Activated T-helper 1 cell treated with Interleukin-2 at 50 U/mL for 16 hours (primary cell): ENCODE results near the gene CREB3L1.
A peak's percentile ranks its signal among the peaks of the same experiment; 100 is the strongest.

ENCODE experiments used
- DNase-seq: peaks from one replicate; pipeline ENCODE4 v3.0.0-alpha.2; 2020; ENCODE audit warnings: low read depth

The CREB3L1 gene

GRCh38 chr11:46346886-46347636 lies 69.6 kb downstream of the CREB3L1 start, which contains the start of gene DGKZ:
TSS of gene DGKZ (plus strand) at chr11:46347463. CDS start at chr11:46347660, 197 bp downstream.
- peak; percentile 92 for DNase-seq

DNA sequence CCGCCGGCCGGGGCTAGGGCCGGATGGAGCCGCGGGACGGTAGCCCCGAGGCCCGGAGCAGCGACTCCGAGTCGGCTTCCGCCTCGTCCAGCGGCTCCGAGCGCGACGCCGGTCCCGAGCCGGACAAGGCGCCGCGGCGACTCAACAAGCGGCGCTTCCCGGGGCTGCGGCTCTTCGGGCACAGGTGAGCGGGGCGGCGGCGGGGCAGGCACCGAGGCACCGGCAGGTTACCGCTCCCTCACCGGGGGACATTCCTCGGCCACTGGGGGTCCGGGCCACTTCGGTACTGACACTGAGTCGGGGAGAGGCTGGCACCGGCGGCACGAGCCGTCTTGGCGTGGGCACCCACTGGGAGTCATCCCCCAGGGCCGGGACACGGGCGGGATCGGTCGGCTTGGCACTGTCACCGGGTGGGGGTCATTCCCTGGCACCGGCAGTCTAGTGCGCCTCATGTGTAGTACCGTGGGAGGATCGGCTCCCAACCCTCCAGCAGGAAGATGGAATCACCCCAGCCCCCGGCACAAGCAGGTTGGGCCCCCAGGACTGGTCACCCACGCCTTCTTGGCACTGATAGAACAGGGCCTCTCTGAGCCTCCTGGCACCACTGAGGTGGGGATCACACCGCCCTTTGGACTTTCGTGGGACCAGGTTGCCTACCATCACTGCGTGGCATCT lies 70.3 kb downstream of the CREB3L1 start:
- peak; percentile 10 for DNase-seq

DNA sequence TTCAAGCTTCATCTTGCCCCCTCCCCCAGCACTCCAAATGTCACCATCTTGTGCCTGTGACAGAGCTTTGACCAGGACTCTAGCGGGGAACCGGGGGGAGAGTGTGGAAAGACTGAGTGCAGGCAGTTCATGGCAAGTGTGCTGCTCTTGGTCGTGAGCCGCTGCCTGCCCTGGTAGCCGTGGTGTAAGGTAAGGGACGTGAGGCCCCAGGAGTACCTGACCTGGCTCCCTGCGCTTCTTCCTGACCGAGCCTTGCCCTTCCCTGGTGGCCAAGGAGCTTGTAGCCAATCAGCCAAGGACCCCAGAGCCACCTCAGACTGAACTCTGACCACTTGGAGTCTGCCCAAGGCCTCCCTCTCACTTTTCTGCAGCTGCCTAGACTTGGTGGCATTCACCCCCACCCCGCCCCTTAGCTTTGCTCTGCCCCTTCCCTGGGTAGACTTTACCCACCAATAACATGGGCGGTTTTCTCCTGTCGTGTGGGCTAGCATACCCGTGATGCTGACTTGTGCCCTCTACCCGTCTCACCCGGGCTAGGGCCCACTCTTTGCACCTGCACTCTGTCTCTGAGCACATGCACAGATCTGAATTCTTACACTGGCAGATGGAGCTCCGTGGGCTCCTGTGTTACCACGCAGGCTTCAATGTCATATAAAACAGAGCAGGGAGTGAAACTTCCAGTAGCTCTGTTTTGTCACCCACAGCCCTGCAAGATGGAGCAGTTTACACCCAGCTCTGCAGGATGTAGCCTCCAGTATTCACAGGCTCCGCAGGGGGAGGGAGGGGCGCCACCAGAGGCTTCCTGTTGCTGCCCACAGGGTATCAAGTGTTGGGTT lies 71.3 kb downstream of the CREB3L1 start:
- peak; percentile 58 for DNase-seq

DNA sequence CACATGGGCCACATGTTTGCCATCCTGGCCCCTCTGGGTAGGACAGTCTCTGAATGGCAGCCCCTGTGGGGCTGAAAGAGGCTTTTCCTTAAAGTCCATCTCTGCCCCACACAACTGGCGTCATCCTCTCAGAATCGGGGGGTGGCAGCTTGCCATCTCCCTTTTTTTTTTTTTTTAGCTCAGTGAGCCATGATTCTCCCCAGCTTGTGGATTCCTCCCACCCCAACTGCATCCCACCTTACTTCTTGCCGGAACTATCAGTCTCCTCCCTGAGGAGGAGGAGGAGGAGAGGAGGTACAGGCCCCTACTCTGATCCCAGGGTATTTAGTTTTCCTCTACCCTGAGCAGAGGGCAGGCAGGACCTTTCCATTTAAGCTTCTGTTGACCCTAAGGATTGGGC lies 73.2 kb downstream of the CREB3L1 start:
- no peak for DNase-seq

DNA sequence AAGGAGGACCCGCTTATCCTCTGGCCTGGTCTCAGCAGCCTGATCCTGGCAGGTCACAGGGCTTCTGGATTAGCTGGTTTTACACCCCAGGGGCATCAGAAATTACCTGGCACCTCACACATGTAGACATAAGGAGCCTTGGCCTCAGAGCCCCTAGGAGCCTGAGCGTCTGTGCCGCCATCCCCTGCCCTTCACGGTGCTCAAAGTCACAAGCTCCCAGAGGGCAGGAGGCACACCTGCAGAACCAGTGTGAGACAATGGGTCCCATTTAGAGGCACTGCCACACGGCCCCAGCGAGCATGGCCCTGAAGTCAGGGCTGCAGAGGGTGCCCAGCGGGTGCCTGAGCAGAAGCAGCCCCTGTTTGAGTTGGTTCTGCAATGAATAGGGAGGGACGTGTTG lies 73.7 kb downstream of the CREB3L1 start:
- no peak for DNase-seq

DNA sequence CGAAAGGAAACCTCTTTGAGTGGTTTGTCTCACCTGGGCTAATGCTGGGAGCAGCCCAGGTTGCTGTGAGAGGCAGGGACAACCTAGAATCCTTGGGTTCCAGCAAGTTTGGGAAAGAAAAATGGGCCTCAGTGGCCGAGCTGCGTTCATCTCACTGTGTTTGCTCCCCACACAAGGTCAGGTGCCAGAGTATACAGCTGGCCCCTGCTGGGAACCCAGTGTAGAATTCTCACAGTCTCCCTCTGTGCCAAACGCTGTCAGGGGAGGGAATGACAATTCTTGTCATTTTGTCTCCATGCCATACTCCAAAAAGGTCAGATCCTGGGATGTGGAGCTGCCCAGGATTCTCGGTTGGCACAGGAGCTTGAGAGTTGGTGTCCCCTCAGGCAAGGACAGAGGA lies 74.1 kb downstream of the CREB3L1 start:
- DNase-seq: no peak

- peak; percentile 67 for DNase-seq
Observed at GRCh38 chr11:46352063-46352841, 74.8 kb downstream of the CREB3L1 start.

DNA sequence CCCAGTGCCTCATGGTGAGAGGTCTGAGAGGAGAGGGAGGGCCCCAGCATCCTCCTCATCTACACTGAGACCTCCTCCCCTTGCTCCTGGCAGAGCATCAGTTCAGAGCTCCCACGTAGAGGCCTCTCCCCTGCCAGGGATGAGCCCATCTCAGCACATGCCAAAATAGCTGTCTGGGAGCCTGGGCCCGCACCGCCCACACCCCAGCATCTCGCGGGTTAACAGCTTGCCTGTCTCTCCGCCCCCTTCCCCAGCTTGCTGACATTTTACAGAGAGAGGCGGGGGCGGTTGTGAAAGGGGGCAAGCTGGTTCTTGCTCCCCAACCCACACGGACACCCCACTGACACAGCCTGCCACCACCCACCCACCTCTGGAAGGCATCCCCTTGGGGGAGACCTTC lies 76.2 kb downstream of the CREB3L1 start:
- DNase-seq: no peak

DNA sequence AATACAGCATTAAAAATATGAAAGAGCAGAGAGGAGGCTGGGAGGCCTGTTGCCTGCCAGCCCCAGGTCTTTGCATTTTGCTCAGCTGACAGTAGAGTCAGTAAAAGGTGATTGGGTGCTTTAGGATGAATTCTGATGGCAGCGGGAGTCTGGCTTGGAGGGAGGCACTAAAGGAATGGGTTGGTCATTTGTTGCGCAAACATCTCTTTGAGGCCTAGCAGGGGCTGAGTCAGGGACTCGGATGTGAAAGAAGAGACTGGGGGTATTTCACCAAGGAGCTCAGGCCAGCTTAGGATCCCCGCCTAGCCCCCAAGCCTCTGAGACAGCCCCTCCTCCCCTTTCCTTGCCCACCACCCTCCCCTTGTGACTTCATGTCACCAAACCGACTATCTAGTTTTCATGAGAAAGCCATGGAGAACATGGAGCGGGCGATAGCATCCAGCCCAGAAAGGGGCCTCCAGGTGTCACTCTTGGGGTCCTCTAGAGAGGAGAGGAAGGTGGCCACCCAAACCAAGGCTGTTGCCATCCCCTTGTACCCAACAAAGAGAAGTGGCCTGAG lies 79.5 kb downstream of the CREB3L1 start:
- DNase-seq: no peak

GRCh38 chr11:46357483-46357936 lies 80.0 kb downstream of the CREB3L1 start:
- no peak for DNase-seq

DNA sequence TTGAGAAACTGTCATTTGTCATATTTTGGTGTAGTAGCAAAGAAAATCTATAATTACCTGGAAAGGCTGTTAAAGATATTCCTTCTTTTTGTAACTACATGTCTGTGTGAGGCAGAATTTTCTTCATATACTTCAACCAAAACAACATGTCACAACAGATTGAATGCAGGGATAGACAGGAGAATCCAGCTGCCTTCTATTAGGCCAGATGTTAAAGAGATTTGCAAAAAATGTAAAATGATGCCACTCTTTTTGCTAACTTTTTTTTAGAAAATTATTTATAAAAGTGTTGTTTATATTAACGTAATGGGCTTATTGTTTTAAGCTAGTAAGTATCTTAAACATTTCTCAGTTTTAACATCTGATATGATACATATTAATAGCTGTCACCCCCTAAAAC lies 82.5 kb downstream of the CREB3L1 start:
- DNase-seq: no peak

GRCh38 chr11:46360878-46361277 lies 83.4 kb downstream of the CREB3L1 start:
- DNase-seq: no peak

DNA sequence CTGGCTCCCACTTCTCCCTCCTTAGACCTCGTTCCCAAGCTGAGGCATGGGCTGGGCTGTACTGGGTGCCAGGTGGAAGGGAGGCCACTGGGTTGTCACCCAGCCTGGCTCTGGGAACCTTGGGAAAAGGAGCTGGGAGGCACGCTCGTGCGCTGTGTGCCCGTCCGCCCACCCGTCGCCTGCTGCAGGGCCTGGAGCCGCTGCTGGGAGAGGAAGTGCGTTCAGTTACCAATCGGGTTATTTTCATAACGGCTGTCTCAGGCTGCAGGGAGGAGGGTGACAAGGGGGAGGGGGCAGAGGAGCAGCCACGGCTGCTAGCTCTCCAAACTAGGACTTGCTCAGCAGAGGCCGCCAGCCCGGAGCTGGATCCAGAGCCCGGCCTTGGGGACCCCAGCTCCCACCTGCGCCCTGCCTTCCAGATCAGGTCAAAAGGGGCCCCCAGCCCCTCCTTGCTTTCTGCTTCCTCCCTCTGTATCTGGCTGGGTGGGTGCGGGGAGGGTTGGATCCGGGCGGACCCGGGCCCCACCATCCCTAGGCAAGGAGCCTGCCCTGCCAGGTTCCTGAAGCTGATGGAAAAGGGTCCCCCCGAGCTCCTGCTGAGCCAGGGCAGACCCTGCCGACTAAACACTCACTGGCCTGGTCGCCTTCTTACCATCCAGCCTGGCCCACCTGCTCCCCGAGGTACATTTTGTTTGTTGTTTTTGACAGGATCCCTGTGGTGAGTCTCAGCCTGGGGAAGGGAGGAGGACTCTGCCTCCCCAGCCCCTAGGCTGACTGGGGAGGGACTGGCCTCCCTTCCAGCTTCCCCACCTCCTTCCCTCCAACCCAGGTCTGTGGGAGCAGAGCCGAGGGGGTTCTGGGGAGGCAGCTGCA lies 84.1 kb downstream of the CREB3L1 start:
- DNase-seq: peak; percentile 45

- no peak for DNase-seq
Observed at GRCh38 chr11:46362156-46363030, 84.9 kb downstream of the CREB3L1 start.

DNA sequence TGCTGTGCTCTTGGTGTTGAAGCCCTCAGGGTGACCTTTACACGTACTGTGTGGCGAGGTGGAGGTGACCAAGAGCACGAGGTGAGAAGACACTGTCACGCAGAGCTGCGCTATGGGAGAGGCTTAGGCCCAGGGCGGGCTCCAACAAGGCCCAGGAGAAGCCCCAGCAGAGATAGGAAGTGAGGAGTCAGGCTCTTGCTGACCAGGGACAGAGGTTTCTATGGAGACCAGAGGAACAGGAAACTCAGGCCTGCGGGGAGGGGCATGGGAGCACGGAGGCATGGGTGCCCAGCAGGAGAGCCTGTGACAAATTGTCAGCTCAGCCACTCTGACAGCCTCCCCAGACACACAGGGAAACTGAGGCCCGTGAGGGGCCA lies 85.6 kb downstream of the CREB3L1 start:
- DNase-seq: no peak

DNA sequence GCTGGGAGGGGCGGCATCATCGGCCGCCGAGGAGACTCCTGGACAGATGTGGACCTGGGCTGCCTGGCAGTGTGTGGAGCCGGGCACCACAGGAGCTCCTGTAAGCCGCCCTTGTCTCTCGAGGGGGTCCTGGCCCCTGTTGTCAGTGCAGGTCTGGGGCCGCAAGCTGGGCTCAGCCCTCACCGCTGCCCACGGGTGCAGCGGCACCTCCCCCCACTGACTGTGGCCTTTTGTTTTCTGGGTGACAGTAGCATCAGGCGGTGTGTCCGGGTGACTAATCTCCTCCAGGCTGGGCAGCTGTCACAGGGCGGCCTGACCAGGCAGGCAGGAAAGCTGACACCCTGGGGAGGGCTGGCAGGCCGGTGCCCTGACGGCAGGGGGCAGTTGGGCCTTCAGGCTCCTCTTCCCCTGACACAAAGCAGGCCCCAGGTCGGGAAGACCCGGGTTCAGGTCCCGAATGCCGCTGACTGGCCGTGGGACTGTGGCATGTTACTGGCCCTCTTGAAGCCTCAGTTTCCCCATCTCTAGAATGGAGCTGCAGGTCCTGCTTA lies 86.1 kb downstream of the CREB3L1 start:
- DNase-seq: no peak

DNA sequence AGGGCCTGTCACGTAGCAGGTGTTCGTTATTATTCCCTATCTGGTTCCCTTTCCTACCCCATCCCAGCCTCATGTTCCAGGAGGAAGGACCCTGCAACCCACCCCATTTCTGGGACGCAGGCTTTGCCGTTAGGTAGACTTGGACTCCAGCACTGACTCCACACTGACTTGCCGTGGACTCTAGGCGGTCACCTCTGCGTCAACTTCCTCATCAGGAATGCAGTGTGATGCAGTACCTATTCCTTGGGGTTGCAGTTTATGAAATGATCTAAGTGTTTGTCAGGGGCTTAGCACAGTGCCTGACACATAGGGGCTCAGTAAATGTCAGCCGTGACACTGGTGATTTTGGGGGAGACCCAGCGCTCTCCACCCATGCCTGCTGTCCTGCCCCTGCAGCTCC lies 86.6 kb downstream of the CREB3L1 start:
- DNase-seq: no peak

DNA sequence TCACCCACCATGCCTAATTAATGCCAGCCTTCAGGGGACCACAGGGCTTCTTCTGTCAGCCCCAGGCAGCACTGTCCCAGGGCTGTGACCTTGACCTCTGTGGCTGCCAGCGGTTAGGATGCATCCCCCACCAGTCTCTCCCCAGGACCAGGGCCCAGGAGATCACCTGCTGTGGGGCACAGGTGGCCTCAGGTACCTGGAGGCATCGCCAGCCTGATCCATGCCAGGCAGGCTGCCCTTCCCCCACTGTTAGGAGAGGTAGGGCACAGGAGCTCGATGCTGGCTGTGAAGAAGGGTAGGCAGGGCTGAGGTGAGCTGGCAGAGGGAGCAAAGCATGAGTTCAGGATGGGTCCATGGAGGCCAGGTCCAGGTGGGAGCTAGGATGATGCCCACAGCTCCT lies 87.3 kb downstream of the CREB3L1 start:
- DNase-seq: no peak

GRCh38 chr11:46366260-46366659 lies 88.8 kb downstream of the CREB3L1 start:
- no peak for DNase-seq
